Measurements from ENCODE around the gene RBPJ.

- no peak for TF ChIP-seq CTCF (conservative IDR thresholded peaks at IDR 0.05; ENCODE audit: low read depth, low read length)
- no peak for TF ChIP-seq EZH2 (IDR thresholded peaks at IDR 0.05; ENCODE audit: borderline replicate concordance, low read depth, low read length, poor library complexity, severe bottlenecking)
Observed at GRCh38 chr4:26420913-26421312, 100.1 kb downstream of the RBPJ start.
